ENCODE measurements around the gene BRS3. TPM values are rescaled to one million over a fixed set of nuclear protein-coding genes. Genes with fewer than 3 reads are reported as not detected.

BRS3 gene
- not detected for total RNA-seq

DNA sequence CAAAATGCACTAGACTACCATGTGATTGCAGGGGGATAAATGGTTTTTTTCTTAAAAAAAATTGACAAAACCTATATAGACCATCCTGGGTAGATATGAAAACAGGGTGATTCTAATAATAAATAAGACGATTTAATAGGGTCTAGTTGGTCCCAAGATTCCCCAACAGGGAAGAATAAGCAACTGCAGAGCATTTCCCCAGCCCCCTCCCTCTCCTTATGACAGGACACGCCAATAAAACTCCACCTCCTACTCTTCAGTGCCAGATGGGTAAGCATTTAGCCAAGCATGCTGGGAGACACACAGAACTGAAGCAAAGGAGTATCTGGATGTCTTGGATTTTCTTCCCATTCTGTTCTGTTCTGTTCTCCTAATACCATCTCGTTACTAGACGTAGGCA lies at the start of gene BRS3:
Gene BRS3, plus strand, starts transcription at position 301 of the 400 bp plus-strand sequence. CDS start 168 bp downstream, outside the sequence.

DNA sequence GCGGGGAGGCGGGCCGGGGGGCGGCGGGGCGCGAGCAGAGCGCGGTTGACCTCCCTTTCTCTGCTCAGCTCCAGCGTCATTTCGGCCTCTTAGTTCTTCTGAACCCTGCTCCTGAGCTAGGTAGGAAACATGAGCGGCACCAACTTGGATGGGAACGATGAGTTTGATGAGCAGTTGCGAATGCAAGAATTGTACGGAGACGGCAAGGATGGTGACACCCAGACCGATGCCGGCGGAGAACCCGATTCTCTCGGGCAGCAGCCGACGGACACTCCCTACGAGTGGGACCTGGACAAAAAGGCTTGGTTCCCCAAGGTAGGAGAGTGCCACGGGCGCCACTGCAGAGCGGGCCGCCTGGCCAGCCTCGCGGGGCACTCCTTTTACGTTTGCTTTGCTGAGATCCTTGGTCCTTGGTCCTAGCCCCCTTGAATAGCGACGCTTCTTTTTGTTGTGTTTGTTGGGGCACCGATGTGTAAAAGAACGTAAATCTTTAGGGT lies 9.9 kb downstream of the BRS3 start, which contains the start of gene HTATSF1:
Gene HTATSF1, plus strand, starts transcription at position 37 of the 497 bp plus-strand sequence. Its CDS starts 93 bp downstream, at position 130.

DNA sequence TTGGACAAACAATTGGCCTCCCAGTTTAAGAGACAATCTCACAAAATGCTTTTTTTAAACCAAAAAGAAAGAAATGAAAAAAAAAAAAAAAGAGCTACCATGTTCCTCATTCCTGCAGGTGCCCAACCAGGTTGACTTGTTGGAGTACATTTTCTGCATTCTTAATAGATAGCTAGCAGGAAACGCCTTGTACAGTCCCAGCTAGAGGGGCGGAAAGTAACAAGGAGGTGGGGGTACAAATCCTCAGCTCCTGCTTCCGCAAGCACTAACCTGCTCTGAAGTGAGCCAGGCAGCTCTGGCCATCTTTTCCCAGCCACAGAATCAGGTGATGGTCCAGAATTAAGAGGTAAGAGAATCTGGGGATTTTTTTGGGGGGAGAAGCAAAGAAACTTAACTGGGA lies 44.2 kb downstream of the BRS3 start, which contains the start of gene VGLL1:
Gene VGLL1, plus strand, starts transcription at position 265 of the 400 bp plus-strand sequence. CDS start 3,806 bp downstream, outside the sequence.

Other genes starting within 250 kb of the BRS3 start
- gene MAP7D3, start 236.5 kb upstream of the BRS3 start, total RNA-seq = 12.1 TPM
- not detected for gene ADGRG4, start 187.0 kb upstream of the BRS3 start, total RNA-seq
- gene HTATSF1, start 9.6 kb downstream of the BRS3 start, total RNA-seq = 109 TPM
- 1.1 TPM for gene VGLL1, start 44.3 kb downstream of the BRS3 start, total RNA-seq
- not detected for gene CD40LG, start 160.2 kb downstream of the BRS3 start, total RNA-seq

All from camera-type eye (tissue), 1 donor.